ENCODE results near the gene PTPRT.

PTPRT gene

GRCh38 chr20:42067174-42067573 is 1122.5 kb downstream of the PTPRT start:
- Histone ChIP-seq H3K4me3 (no peak overlapping the region), H3K9me3 (ENCODE audit: low read depth, low read length) (no peaks in the 10 kb centered on the region), H3K27ac (no peak overlapping the region), H3K9ac (ENCODE audit: insufficient read length) (no peak overlapping the region), H3K36me3 (ENCODE audit: insufficient read depth, low read length) (no peaks in the 10 kb centered on the region)
- DNase-seq (ENCODE audit: low read depth, low spot score), result no peak
- no peak for TF ChIP-seq POLR2AphosphoS5 (IDR thresholded peaks at IDR 0.05; ENCODE audit: borderline replicate concordance, low read depth, low read length)
- no peak for TF ChIP-seq EZH2 (IDR thresholded peaks at IDR 0.05)
- no peak for TF ChIP-seq FOXP2 (optimal IDR thresholded peaks at IDR 0.05; ENCODE audit: control extremely low read depth, extremely low read length, insufficient read depth)

DNA sequence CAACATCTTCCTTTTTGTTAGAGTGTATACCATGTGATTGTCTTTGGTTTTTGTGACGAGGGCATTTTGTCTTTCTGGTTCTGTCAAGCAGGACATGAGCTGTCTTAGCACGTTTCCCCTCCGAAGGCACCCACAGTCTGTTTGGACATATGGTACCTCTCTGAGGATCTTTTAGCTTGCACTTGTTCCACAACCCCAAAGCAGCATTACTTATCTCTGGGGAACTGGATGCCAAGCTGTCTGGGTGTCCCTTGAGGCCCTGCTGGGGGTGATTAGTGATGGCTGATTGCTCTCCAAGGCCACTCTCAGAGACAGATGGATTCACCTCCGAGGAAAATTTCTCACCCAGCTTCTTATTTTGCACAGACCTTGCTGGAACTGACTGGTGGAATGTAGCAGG is 1126.6 kb downstream of the PTPRT start:
- Histone ChIP-seq H3K9ac (ENCODE audit: insufficient read length) (no peak overlapping the region), H3K4me3 (no peak overlapping the region), H3K36me3 (ENCODE audit: insufficient read depth, low read length) (no peaks in the 10 kb centered on the region), H3K9me3 (ENCODE audit: low read depth, low read length) (no peaks in the 10 kb centered on the region), H3K27ac (no peak overlapping the region)
- DNase-seq (ENCODE audit: low read depth, low spot score), result no peak
- no peak for TF ChIP-seq FOXP2 (optimal IDR thresholded peaks at IDR 0.05; ENCODE audit: control extremely low read depth, extremely low read length, insufficient read depth)
- TF ChIP-seq EZH2 (IDR thresholded peaks at IDR 0.05), result no peak
- TF ChIP-seq POLR2AphosphoS5 (IDR thresholded peaks at IDR 0.05; ENCODE audit: borderline replicate concordance, low read depth, low read length), result no peak

GRCh38 chr20:42053350-42053749 is 1136.4 kb downstream of the PTPRT start:
- TF ChIP-seq POLR2AphosphoS5 (IDR thresholded peaks at IDR 0.05; ENCODE audit: borderline replicate concordance, low read depth, low read length), result no peak
- TF ChIP-seq EZH2 (IDR thresholded peaks at IDR 0.05), result no peak
- no peak for TF ChIP-seq FOXP2 (optimal IDR thresholded peaks at IDR 0.05; ENCODE audit: control extremely low read depth, extremely low read length, insufficient read depth)
- H3K4me3 ChIP-seq, result no peak overlapping the region
- DNase-seq (ENCODE audit: low read depth, low spot score), result no peak
- no peaks in the 10 kb centered on the region for H3K36me3 ChIP-seq (ENCODE audit: insufficient read depth, low read length)
- H3K27ac ChIP-seq, result no peak overlapping the region
- H3K9ac ChIP-seq (ENCODE audit: insufficient read length), result no peak overlapping the region
- no peaks in the 10 kb centered on the region for H3K9me3 ChIP-seq (ENCODE audit: low read depth, low read length)

DNA sequence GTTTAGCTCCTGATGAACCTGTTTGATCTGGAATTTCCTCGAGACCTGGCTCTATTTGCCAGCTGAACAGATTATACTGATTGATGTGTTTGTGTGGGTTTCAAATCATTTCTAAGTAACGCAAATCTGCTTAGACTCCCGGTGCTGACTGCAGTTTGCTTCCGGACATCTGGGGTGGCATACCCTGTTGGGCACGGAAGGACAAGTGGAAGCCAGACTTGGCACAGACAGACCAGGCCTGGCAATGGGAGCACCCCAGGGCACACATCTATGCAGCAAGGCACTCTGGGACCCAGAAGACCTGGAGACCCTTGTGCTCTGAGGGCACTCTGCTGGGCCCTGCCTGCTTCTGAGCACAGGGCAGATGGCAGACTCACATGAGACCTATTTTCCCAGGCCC is 1137.8 kb downstream of the PTPRT start:
- Histone ChIP-seq H3K9ac (ENCODE audit: insufficient read length) (no peak overlapping the region), H3K36me3 (ENCODE audit: insufficient read depth, low read length) (no peaks in the 10 kb centered on the region), H3K9me3 (ENCODE audit: low read depth, low read length) (no peaks in the 10 kb centered on the region), H3K27ac (no peak overlapping the region), H3K4me3 (no peak overlapping the region)
- TF ChIP-seq EZH2 (IDR thresholded peaks at IDR 0.05) (no peak), FOXP2 (optimal IDR thresholded peaks at IDR 0.05; ENCODE audit: control extremely low read depth, extremely low read length, insufficient read depth) (no peak), POLR2AphosphoS5 (IDR thresholded peaks at IDR 0.05; ENCODE audit: borderline replicate concordance, low read depth, low read length) (no peak)
- DNase-seq (ENCODE audit: low read depth, low spot score), result no peak

DNA sequence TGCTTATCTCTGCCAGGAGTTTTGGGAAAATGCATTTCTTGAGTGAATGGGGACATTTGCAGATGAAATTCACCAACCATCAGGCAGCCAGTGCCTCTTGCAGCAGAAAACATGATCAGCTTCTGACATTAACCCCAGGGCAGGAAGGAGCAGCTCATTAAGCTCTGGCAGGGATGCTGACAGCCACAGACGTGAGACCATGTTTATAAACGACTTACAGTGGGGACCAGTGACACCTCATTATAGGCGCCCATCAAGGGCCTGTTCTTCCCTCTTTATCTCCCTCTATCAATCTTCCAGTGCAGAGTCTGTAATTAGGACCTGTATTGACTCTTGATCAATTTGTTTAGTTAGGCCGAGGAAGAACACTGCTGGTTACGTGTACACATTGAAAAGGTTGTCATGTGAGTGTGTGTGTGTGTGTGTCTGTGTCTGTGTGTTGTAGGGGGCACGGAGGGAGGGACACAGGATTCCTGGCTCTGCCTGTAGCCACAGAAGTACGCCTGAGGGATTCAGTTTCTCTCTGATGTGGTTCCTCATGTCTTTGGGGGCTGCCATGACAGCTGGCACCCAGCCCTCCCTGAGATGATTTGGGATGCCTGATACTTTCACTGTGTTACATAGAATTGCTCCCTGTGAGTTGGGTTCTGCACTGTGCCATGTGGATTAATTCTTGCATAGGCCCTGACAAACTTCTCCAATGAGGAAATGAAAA is 1143.2 kb downstream of the PTPRT start:
- TF ChIP-seq POLR2AphosphoS5 (IDR thresholded peaks at IDR 0.05; ENCODE audit: borderline replicate concordance, low read depth, low read length), result no peak
- TF ChIP-seq EZH2 (IDR thresholded peaks at IDR 0.05), result no peak
- no peak for TF ChIP-seq FOXP2 (optimal IDR thresholded peaks at IDR 0.05; ENCODE audit: control extremely low read depth, extremely low read length, insufficient read depth)
- no peak for DNase-seq (ENCODE audit: low read depth, low spot score)
- Histone ChIP-seq H3K36me3 (ENCODE audit: insufficient read depth, low read length) (no peaks in the 10 kb centered on the region), H3K4me3 (no peak overlapping the region), H3K27ac (no peak overlapping the region), H3K9ac (ENCODE audit: insufficient read length) (no peak overlapping the region), H3K9me3 (ENCODE audit: low read depth, low read length) (no peaks in the 10 kb centered on the region)

DNA sequence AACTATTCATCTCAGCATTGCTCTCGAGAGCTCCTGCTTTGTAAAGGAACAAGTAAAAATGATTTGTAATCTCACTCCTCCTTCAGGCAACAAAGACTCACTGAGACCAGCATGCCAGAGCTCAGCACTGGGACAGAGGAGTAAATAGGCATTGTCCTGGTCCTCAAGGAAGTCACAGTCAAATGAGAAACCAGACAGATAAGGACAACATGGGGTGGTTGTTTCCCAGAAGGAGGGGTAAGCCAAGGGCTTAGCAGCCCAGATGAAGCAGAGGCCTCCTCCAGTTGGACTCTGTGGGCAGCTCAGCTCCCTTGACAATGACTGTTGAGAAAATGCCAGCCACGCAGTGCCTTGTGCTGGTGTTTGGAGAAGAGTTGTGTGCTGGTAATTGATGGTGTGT is 1145.8 kb downstream of the PTPRT start:
- H3K4me3 ChIP-seq, result no peak overlapping the region

GRCh38 chr20:42041000-42041565 is 1148.6 kb downstream of the PTPRT start:
- Histone ChIP-seq H3K36me3 (ENCODE audit: insufficient read depth, low read length) (no peaks in the 10 kb centered on the region), H3K27ac (no peak overlapping the region), H3K4me3 (no peak overlapping the region), H3K9ac (ENCODE audit: insufficient read length) (no peak overlapping the region), H3K9me3 (ENCODE audit: low read depth, low read length) (no peaks in the 10 kb centered on the region)
- TF ChIP-seq POLR2AphosphoS5 (IDR thresholded peaks at IDR 0.05; ENCODE audit: borderline replicate concordance, low read depth, low read length) (no peak), FOXP2 (optimal IDR thresholded peaks at IDR 0.05; ENCODE audit: control extremely low read depth, extremely low read length, insufficient read depth) (no peak), EZH2 (IDR thresholded peaks at IDR 0.05) (no peak)
- DNase-seq (ENCODE audit: low read depth, low spot score), result no peak

More for the DNA sequence above, 1145.8 kb downstream of the PTPRT start:
- H3K36me3 ChIP-seq (ENCODE audit: insufficient read depth, low read length), result no peaks in the 10 kb centered on the region
- no peaks in the 10 kb centered on the region for H3K9me3 ChIP-seq (ENCODE audit: low read depth, low read length)
- no peak overlapping the region for H3K27ac ChIP-seq
- no peak overlapping the region for H3K9ac ChIP-seq (ENCODE audit: insufficient read length)
- no peak for DNase-seq (ENCODE audit: low read depth, low spot score)
- TF ChIP-seq POLR2AphosphoS5 (IDR thresholded peaks at IDR 0.05; ENCODE audit: borderline replicate concordance, low read depth, low read length) (no peak), EZH2 (IDR thresholded peaks at IDR 0.05) (no peak), FOXP2 (optimal IDR thresholded peaks at IDR 0.05; ENCODE audit: control extremely low read depth, extremely low read length, insufficient read depth) (no peak)

DNA sequence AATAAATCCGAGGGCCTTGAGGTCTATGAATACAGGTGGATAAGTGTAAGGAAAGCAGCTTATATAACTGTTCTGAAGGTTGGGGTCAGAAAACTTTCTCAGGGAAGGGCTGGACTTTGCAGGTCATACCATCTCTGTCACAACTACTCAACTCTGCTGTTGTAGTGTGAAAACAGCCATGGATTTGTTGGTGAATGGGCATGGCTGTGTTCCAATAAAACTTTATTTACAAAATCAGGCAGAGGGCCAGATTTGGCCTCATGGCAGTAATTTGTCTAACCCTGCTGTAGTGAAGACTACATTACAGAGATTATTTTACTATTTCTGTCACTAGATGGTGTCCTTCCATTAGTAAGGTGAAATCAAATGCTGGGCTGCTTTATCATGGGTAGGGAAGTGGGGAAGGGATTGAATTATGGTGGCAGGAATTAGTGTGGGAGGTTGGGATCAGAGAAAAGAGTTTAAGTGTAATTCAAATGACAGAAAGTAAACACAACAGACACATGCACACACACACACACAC is 1161.9 kb downstream of the PTPRT start:
- H3K27ac ChIP-seq, result no peak overlapping the region
- DNase-seq (ENCODE audit: low read depth, low spot score), result no peak
- no peaks in the 10 kb centered on the region for H3K36me3 ChIP-seq (ENCODE audit: insufficient read depth, low read length)
- no peaks in the 10 kb centered on the region for H3K9me3 ChIP-seq (ENCODE audit: low read depth, low read length)
- H3K9ac ChIP-seq (ENCODE audit: insufficient read length), result no peak overlapping the region
- no peak overlapping the region for H3K4me3 ChIP-seq
- TF ChIP-seq FOXP2 (optimal IDR thresholded peaks at IDR 0.05; ENCODE audit: control extremely low read depth, extremely low read length, insufficient read depth) (no peak), EZH2 (IDR thresholded peaks at IDR 0.05) (no peak), POLR2AphosphoS5 (IDR thresholded peaks at IDR 0.05; ENCODE audit: borderline replicate concordance, low read depth, low read length) (no peak)
